CD4-positive, CD25-positive, alpha-beta regulatory T cell (primary cell): Measurements from ENCODE around the gene CALD1. TPM values are rescaled to one million over a fixed set of nuclear protein-coding genes. Genes with fewer than 3 reads are reported as not detected.

ENCODE experiments used
- ATAC-seq, 2 donors: fragments of 150-1000 bp; cut with Tn5 transposase; one replicate each; pipeline ENCODE4 v1.10.0; 2021; ENCODE audit warnings: low read depth in 2 of 2, moderate number of reproducible peaks in 2 of 2, moderate library complexity in 1 of 2
- DNase-seq, 3 donors: peaks; one replicate each; pipeline versions ENCODE4 v3.0.0 to v3.0.0-alpha.2; 2012 to 2022; ENCODE audit warnings: mixed read lengths in 1 of 3
- H3K27ac ChIP-seq: one replicate; pipeline ENCODE4 v1.7.0; 2013; ENCODE audit warnings: mild to moderate bottlenecking, low read length; ENCODE audit not compliant: insufficient read depth, poor library complexity, severe bottlenecking
- H3K27me3 ChIP-seq: one replicate; pipeline ENCODE4 v1.7.0; 2013; ENCODE audit warnings: low read length; ENCODE audit not compliant: control insufficient read depth, insufficient read depth
- H3K36me3 ChIP-seq: one replicate; pipeline ENCODE4 v1.7.0; 2013; ENCODE audit warnings: mild to moderate bottlenecking, low read length, moderate library complexity; ENCODE audit not compliant: control insufficient read depth, insufficient read depth
- H3K4me1 ChIP-seq: 2 replicates; pipeline ENCODE4 v1.7.0; 2013; ENCODE audit warnings: mild to moderate bottlenecking, low read length; ENCODE audit not compliant: insufficient read depth, control insufficient read depth, poor library complexity, severe bottlenecking
- H3K4me3 ChIP-seq: one replicate; pipeline ENCODE4 v1.7.0; 2013; ENCODE audit warnings: low read depth, mild to moderate bottlenecking, low read length, moderate library complexity
- H3K9me3 ChIP-seq, 2 experiments: 1 replicate in 1 of 2; 2 replicates in 1 of 2; pipeline ENCODE4 v1.7.0; 2013; ENCODE audit warnings: low read length in 2 of 2, mild to moderate bottlenecking in 1 of 2, moderate library complexity in 1 of 2; ENCODE audit not compliant: control insufficient read depth in 2 of 2
- H3K27ac Mint-ChIP-seq, 3 donors: one replicate each; pipeline ENCODE4 v1.8.0; 2020 to 2022; ENCODE audit warnings: mild to moderate bottlenecking in 3 of 3, mixed read lengths in 3 of 3, moderate library complexity in 2 of 3
- H3K27me3 Mint-ChIP-seq: one replicate; pipeline ENCODE4 v1.8.0; 2022; ENCODE audit warnings: mild to moderate bottlenecking, mixed read lengths
- H3K36me3 Mint-ChIP-seq: one replicate; pipeline ENCODE4 v1.8.0; 2020; ENCODE audit warnings: mixed read lengths
- H3K4me1 Mint-ChIP-seq, 4 donors: one replicate each; pipeline ENCODE4 v1.8.0; 2020 to 2022; ENCODE audit warnings: mixed read lengths in 4 of 4, mild to moderate bottlenecking in 1 of 4
- H3K4me3 Mint-ChIP-seq, 4 donors: one replicate each; pipeline ENCODE4 v1.8.0; 2020 to 2022; ENCODE audit warnings: mild to moderate bottlenecking in 4 of 4, mixed read lengths in 4 of 4, moderate library complexity in 3 of 4
- H3K9me3 Mint-ChIP-seq, 7 donors: one replicate each; pipeline ENCODE4 v1.8.0; 2020 to 2022; ENCODE audit warnings: mixed read lengths in 7 of 7, mild to moderate bottlenecking in 3 of 7, moderate library complexity in 2 of 7
- polyA plus RNA-seq, 4 donors: library from polyadenylated mRNA; unstranded; fragments of 300-500 nt; fragmentation: Illumina TruSeq; gene quantifications; one replicate each; pipeline ENCODE4 v1.2.3, GENCODE V29; 2021
- total RNA-seq: library from RNA; stranded (reverse); gene quantifications from one replicate; pipeline ENCODE4 v1.2.3, GENCODE V29; 2022

Gene CALD1
- total and polyA plus RNA-seq, 5 donors from 2014 or later: 0.10 to 3.9 (median 0.17) TPM; not detected in 2

- Mint-ChIP-seq H3K27ac (no peak overlapping the region), H3K4me1 (no peaks in the 10 kb centered on the region), H3K36me3 (no peaks in the 10 kb centered on the region), H3K4me3 (peak overlapping the region in 1 of 4 donors; percentile 89), H3K27me3 (peaks cover 4% of the 10 kb centered on the region), H3K9me3 (peaks cover 0 to 2% (median 0%) of the 10 kb centered on the region in 7 donors)
- DNase-seq (no peak), ATAC-seq (no peak)
- Histone ChIP-seq H3K27ac (no peak overlapping the region), H3K36me3 (no peaks in the 10 kb centered on the region), H3K9me3 (no peaks in the 10 kb centered on the region), H3K4me1 (no peaks in the 10 kb centered on the region), H3K4me3 (no peak overlapping the region), H3K27me3 (no peaks in the 10 kb centered on the region)
Measured at GRCh38 chr7:134831862-134832261, 52.4 kb downstream of the CALD1 start.

GRCh38 chr7:134832367-134832766 lies 52.9 kb downstream of the CALD1 start:
- no peak overlapping the region for H3K4me3 ChIP-seq
- ATAC-seq (no peak), DNase-seq (no peak)
- H3K27me3 Mint-ChIP-seq: peaks cover 4% of the 10 kb centered on the region
- no peak overlapping the region for H3K4me3 Mint-ChIP-seq
- H3K9me3 ChIP-seq: no peaks in the 10 kb centered on the region
- no peaks in the 10 kb centered on the region for H3K4me1 Mint-ChIP-seq
- no peaks in the 10 kb centered on the region for H3K27me3 ChIP-seq
- H3K27ac ChIP-seq: no peak overlapping the region
- H3K9me3 Mint-ChIP-seq: peaks cover 0 to 2% (median 0%) of the 10 kb centered on the region in 7 donors
- H3K36me3 ChIP-seq: no peaks in the 10 kb centered on the region
- H3K36me3 Mint-ChIP-seq: no peaks in the 10 kb centered on the region
- H3K27ac Mint-ChIP-seq: no peak overlapping the region
- no peaks in the 10 kb centered on the region for H3K4me1 ChIP-seq

- Mint-ChIP-seq H3K9me3 (no peaks in the 10 kb centered on the region), H3K4me1 (no peaks in the 10 kb centered on the region), H3K27me3 (peaks cover 4% of the 10 kb centered on the region), H3K27ac (no peak overlapping the region), H3K36me3 (no peaks in the 10 kb centered on the region), H3K4me3 (no peak overlapping the region)
- ATAC-seq (no peak), DNase-seq (no peak)
- H3K36me3 ChIP-seq: no peaks in the 10 kb centered on the region
- H3K27ac ChIP-seq: no peak overlapping the region
- no peak overlapping the region for H3K4me3 ChIP-seq
- H3K9me3 ChIP-seq: no peaks in the 10 kb centered on the region
- no peaks in the 10 kb centered on the region for H3K4me1 ChIP-seq
- no peaks in the 10 kb centered on the region for H3K27me3 ChIP-seq
Measured at GRCh38 chr7:134834689-134835462, 55.4 kb downstream of the CALD1 start.

- Histone ChIP-seq H3K4me3 (no peak overlapping the region), H3K9me3 (no peaks in the 10 kb centered on the region), H3K36me3 (no peaks in the 10 kb centered on the region), H3K4me1 (no peaks in the 10 kb centered on the region), H3K27ac (no peak overlapping the region), H3K27me3 (no peaks in the 10 kb centered on the region)
- ATAC-seq (no peak), DNase-seq (no peak)
- Mint-ChIP-seq H3K27me3 (peaks cover 4% of the 10 kb centered on the region), H3K36me3 (no peaks in the 10 kb centered on the region), H3K4me3 (no peak overlapping the region), H3K9me3 (no peaks in the 10 kb centered on the region), H3K27ac (no peak overlapping the region), H3K4me1 (no peaks in the 10 kb centered on the region)
Measured at GRCh38 chr7:134835463-134835823, 56.0 kb downstream of the CALD1 start.

GRCh38 chr7:134836447-134836846 lies 57.0 kb downstream of the CALD1 start:
- Mint-ChIP-seq H3K36me3 (no peaks in the 10 kb centered on the region), H3K27me3 (peaks cover 6% of the 10 kb centered on the region), H3K4me3 (peak overlapping the region in 1 of 4 donors; percentile 51), H3K9me3 (no peaks in the 10 kb centered on the region), H3K27ac (no peak overlapping the region), H3K4me1 (no peaks in the 10 kb centered on the region)
- Histone ChIP-seq H3K27ac (no peak overlapping the region), H3K4me1 (no peaks in the 10 kb centered on the region), H3K36me3 (no peaks in the 10 kb centered on the region), H3K4me3 (no peak overlapping the region), H3K9me3 (no peaks in the 10 kb centered on the region), H3K27me3 (no peaks in the 10 kb centered on the region)
- no peak for DNase-seq
- no peak for ATAC-seq

GRCh38 chr7:134839298-134839697 lies 59.9 kb downstream of the CALD1 start:
- Histone ChIP-seq H3K4me3 (no peak overlapping the region), H3K27me3 (no peaks in the 10 kb centered on the region), H3K4me1 (no peaks in the 10 kb centered on the region), H3K9me3 (no peaks in the 10 kb centered on the region), H3K27ac (no peak overlapping the region), H3K36me3 (no peaks in the 10 kb centered on the region)
- Mint-ChIP-seq H3K36me3 (no peaks in the 10 kb centered on the region), H3K4me3 (no peak overlapping the region), H3K27me3 (peaks cover 8% of the 10 kb centered on the region), H3K4me1 (no peaks in the 10 kb centered on the region), H3K27ac (no peak overlapping the region), H3K9me3 (no peaks in the 10 kb centered on the region)
- ATAC-seq (no peak), DNase-seq (no peak)

- DNase-seq (no peak), ATAC-seq (no peak)
- Mint-ChIP-seq H3K27me3 (peaks cover 8% of the 10 kb centered on the region), H3K4me3 (no peak overlapping the region), H3K27ac (no peak overlapping the region), H3K36me3 (peaks cover 3% of the 10 kb centered on the region), H3K9me3 (peaks cover 0 to 2% (median 0%) of the 10 kb centered on the region in 7 donors), H3K4me1 (no peaks in the 10 kb centered on the region)
- H3K9me3 ChIP-seq: no peaks in the 10 kb centered on the region
- no peak overlapping the region for H3K4me3 ChIP-seq
- H3K27me3 ChIP-seq: no peaks in the 10 kb centered on the region
- no peaks in the 10 kb centered on the region for H3K4me1 ChIP-seq
- H3K27ac ChIP-seq: no peak overlapping the region
- no peaks in the 10 kb centered on the region for H3K36me3 ChIP-seq
Measured at GRCh38 chr7:134842062-134842461, 62.6 kb downstream of the CALD1 start.

- peaks cover 8% of the 10 kb centered on the region for H3K27me3 Mint-ChIP-seq
Measured at GRCh38 chr7:134842886-134843430, 63.5 kb downstream of the CALD1 start.

More at GRCh38 chr7:134842886-134843430, 63.5 kb downstream of the CALD1 start:
- Mint-ChIP-seq H3K4me3 (no peak overlapping the region), H3K36me3 (peaks cover 3% of the 10 kb centered on the region), H3K4me1 (no peaks in the 10 kb centered on the region), H3K27ac (no peak overlapping the region), H3K9me3 (peaks cover 0 to 2% (median 0%) of the 10 kb centered on the region in 7 donors)
- DNase-seq (no peak), ATAC-seq (no peak)
- Histone ChIP-seq H3K36me3 (no peaks in the 10 kb centered on the region), H3K27ac (no peak overlapping the region), H3K4me3 (no peak overlapping the region), H3K27me3 (no peaks in the 10 kb centered on the region), H3K4me1 (no peaks in the 10 kb centered on the region), H3K9me3 (no peaks in the 10 kb centered on the region)
